Vagina (tissue), 2 donors: ENCODE data around the gene TNRC6C.

ENCODE experiments used
- POLR2A ChIP-seq, 2 donors: fragments of 450-650 bp; IDR thresholded peaks; one replicate each; pipeline ENCODE4 v1.6.1; 2017; ENCODE audit warnings: antibody characterized with exemption in 2 of 2, mild to moderate bottlenecking in 2 of 2, moderate library complexity in 2 of 2
- POLR2AphosphoS5 ChIP-seq, 2 donors: sonication (generic); formaldehyde crosslinking; IDR thresholded peaks; one replicate each; pipeline ENCODE4 v1.9.0; 2017; ENCODE audit warnings: antibody characterized with exemption in 2 of 2, mild to moderate bottlenecking in 2 of 2, low read depth in 1 of 2; ENCODE audit not compliant: insufficient read depth in 1 of 2
- TF ChIP-seq, protein P1 (sequence below), 3 experiments: fragments of 450-650 bp in 2 of 3; fragments of 200-600 bp in 1 of 3; sonication (generic) in 1 of 3; IDR thresholded peaks; one replicate each; pipeline ENCODE4 v1.5.1; 2017 to 2019; ENCODE audit warnings: antibody characterized with exemption in 3 of 3, mild to moderate bottlenecking in 2 of 3, moderate library complexity in 2 of 3

- no peak for TF ChIP-seq POLR2A (IDR thresholded peaks at IDR 0.05)
- TF ChIP-seq, protein P1, sequence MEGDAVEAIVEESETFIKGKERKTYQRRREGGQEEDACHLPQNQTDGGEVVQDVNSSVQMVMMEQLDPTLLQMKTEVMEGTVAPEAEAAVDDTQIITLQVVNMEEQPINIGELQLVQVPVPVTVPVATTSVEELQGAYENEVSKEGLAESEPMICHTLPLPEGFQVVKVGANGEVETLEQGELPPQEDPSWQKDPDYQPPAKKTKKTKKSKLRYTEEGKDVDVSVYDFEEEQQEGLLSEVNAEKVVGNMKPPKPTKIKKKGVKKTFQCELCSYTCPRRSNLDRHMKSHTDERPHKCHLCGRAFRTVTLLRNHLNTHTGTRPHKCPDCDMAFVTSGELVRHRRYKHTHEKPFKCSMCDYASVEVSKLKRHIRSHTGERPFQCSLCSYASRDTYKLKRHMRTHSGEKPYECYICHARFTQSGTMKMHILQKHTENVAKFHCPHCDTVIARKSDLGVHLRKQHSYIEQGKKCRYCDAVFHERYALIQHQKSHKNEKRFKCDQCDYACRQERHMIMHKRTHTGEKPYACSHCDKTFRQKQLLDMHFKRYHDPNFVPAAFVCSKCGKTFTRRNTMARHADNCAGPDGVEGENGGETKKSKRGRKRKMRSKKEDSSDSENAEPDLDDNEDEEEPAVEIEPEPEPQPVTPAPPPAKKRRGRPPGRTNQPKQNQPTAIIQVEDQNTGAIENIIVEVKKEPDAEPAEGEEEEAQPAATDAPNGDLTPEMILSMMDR (IDR thresholded peaks at IDR 0.05): no peak
- TF ChIP-seq POLR2AphosphoS5 (IDR thresholded peaks at IDR 0.05; ENCODE audit: insufficient read depth in 1 of 2, low read depth in 1 of 2): no peak
These were observed 42.9 kb upstream of the TNRC6C start for GRCh38 chr17:77915594-77916021.
